HUES48 (cell line): Measurements from ENCODE around the gene EFNB3.

Experiments used
- H3K27ac ChIP-seq: one replicate; pipeline ENCODE4 v1.7.0; 2013; ENCODE audit warnings: low read depth, low read length, inconsistent platforms
- H3K27me3 ChIP-seq: 2 replicates; pipeline ENCODE4 v1.6.1; 2013; ENCODE audit warnings: mild to moderate bottlenecking, low read length; ENCODE audit not compliant: control insufficient read depth, insufficient read depth
- H3K36me3 ChIP-seq: 2 replicates; pipeline ENCODE4 v1.6.1; 2013; ENCODE audit warnings: low read length; ENCODE audit not compliant: control insufficient read depth, insufficient read depth
- H3K4me1 ChIP-seq: 2 replicates; pipeline ENCODE4 v1.6.1; 2013; ENCODE audit warnings: mild to moderate bottlenecking, low read length; ENCODE audit not compliant: control insufficient read depth, insufficient read depth
- H3K4me3 ChIP-seq: 2 replicates; pipeline ENCODE4 v1.5.1; 2013; ENCODE audit warnings: mild to moderate bottlenecking, low read depth, low read length
- H3K9ac ChIP-seq: 2 replicates; pipeline ENCODE4 v1.6.1; 2013; ENCODE audit warnings: mild to moderate bottlenecking, low read depth, low read length, moderate library complexity
- H3K9me3 ChIP-seq: 2 replicates; pipeline ENCODE4 v1.6.1; 2013; ENCODE audit warnings: low read length; ENCODE audit not compliant: control insufficient read depth, insufficient read depth

Gene EFNB3

DNA sequence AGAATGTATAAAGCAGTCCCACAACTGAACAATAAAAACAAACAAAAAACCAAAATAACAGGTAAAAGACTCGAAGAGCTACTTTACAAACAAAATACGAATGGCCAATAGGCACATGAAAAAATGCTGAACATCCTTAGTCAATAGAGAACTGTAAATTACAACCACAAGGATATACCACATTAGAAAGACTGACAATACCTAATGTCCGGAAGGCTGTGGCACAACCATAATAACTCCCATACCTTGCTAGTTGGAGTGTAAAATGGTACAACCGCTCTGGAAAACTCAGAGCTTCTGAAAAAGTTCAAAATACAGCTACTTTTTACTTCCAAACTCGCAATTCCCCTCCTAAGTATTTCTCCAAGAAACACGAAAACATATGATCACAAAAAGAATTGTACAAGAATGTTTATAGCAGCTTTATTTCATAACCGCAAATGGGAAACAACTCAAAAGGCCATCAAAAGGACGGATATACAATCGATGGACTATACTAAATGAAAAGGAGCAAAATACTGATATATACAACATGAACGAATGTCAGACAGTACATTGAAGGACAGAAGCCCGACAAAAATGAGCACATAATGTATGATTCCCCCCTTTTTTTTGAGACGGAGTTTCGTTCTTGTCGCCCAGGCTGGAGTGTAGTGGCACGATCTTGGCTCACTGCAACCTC is 20.0 kb upstream of the EFNB3 start:
- Histone ChIP-seq H3K9ac (peak overlapping the region; percentile 98), H3K4me1 (peaks cover 14% of the 10 kb centered on the region), H3K27ac (peak overlapping the region; percentile 99), H3K36me3 (peaks cover 20% of the 10 kb centered on the region), H3K9me3 (no peaks in the 10 kb centered on the region), H3K27me3 (no peaks in the 10 kb centered on the region), H3K4me3 (peak overlapping the region; percentile 97)

DNA sequence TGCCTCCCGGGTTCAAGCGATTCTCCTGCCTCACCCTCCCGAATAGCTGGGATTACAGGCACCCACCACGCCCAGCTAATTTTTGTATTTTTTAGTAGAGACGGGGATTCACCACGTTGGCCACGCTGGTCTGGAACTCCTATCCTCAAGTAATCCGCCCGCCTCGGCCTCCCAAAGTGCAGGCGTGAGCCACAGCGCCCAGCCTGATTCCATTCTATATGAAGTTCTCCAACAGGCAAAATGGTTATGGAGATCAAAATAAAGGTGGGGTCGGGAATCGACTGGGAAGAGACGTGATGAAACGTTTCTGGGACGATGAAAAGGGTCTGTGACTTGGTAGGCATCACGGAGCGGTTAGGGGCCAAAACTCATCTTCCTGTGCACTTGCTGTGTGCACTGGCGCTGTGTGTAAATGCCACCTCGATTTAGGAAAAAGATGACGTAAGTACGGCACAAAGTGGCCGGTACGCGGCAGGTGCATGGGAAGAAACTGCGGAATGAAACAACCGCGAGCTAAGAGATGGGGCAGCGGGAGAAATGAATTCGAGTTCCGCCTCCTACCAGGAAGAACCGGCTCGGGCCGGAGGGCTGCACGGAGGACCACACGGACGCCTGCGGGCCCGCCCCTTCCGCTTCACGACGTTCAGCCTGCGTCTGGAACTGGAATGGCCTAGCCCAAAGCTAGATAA is 19.3 kb upstream of the EFNB3 start:
- H3K9ac ChIP-seq: peak overlapping the region; percentile 98
- H3K27me3 ChIP-seq: no peaks in the 10 kb centered on the region
- peak overlapping the region; percentile 97 for H3K4me3 ChIP-seq
- peak overlapping the region; percentile 99 for H3K27ac ChIP-seq
- H3K9me3 ChIP-seq: no peaks in the 10 kb centered on the region
- peaks cover 14% of the 10 kb centered on the region for H3K4me1 ChIP-seq
- H3K36me3 ChIP-seq: peaks cover 26% of the 10 kb centered on the region

DNA sequence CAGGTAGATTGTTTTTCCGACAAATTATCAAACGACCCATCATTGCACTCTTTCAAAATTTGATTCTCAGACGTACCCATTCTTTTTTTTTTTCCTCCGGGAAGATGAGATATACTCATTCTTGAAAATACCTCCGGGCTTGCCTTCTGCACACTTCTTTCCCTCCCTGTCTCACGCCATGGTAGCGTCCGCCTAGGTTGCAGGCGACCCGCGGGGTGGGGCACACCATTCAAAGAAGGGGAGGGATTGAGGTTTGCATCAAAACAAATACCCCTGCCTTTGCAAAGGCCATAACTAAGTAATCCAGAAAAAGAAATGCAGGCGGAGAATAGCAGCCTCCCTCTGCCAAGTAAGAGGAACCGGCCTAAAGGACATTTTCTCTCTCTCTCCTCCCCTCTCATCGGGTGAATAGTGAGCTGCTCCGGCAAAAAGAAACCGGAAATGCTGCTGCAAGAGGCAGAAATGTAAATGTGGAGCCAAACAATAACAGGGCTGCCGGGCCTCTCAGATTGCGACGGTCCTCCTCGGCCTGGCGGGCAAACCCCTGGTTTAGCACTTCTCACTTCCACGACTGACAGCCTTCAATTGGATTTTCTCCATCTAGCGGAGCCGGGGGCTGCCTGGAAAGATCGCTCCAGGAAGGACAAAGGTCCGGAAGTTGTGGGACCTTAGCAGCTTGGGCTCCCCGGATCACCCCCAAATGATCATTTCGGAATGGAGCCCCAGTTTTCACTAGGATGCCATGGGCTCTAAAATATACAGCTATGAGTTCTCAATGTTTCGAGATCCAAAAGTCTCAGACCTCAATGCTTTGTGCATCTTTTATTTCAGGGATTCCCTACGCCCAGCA is 18.6 kb upstream of the EFNB3 start:
- Histone ChIP-seq H3K9ac (peak overlapping the region; percentile 98), H3K27me3 (no peaks in the 10 kb centered on the region), H3K4me3 (peak overlapping the region; percentile 97), H3K27ac (peak overlapping the region; percentile 99), H3K36me3 (peaks cover 26% of the 10 kb centered on the region), H3K4me1 (peaks cover 14% of the 10 kb centered on the region), H3K9me3 (no peaks in the 10 kb centered on the region)

DNA sequence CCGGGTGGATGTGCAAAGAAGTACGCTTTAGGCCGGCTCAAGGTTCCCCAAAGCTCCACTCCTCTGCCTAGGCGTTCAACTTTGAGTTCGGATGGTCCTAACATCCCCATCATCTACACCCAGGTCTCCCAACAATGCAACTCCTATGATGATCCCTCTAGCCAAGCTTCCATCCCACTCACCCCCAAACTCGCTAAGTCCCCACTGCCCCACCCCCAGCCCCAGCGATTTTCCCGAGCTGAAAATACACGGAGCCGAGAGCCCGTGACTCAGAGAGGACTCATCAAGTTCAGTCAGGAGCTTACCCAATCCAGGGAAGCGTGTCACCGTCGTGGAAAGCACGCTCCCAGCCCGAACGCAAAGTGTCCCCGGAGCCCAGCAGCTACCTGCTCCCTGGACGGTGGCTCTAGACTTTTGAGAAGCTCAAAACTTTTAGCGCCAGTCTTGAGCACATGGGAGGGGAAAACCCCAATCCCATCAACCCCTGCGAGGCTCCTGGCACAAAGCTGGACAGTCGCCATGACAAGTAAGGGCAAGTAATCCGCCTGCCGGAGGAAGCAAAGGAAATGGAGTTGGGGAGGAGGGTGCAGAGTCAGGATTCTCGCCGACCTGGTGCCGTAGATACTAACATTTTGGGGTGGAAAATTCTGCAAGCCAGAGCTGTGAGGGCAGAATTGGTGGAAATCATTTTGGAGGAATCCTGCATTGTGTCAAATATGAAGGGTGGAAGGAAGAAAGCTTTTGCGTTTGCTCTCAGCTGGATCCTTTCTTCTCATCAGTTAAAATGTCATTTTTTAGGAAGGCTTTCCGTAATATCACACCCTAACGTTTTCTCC is 17.7 kb upstream of the EFNB3 start, which contains the start of gene TP53:
Gene TP53, minus strand, starts transcription at position 419 of the 836 bp plus-strand sequence. CDS start 10,896 bp downstream, outside the sequence.
- H3K27ac ChIP-seq: peak within 1 kb of the TSS; percentile 99
- H3K4me1 ChIP-seq: peaks cover 14% of the 10 kb centered on the region
- peak within 1 kb of the TSS; percentile 98 for H3K9ac ChIP-seq
- H3K9me3 ChIP-seq: no peaks in the 10 kb centered on the region
- no peaks in the 10 kb centered on the region for H3K27me3 ChIP-seq
- peak within 1 kb of the TSS; percentile 97 for H3K4me3 ChIP-seq
- H3K36me3 ChIP-seq: peaks cover 26% of the 10 kb centered on the region

DNA sequence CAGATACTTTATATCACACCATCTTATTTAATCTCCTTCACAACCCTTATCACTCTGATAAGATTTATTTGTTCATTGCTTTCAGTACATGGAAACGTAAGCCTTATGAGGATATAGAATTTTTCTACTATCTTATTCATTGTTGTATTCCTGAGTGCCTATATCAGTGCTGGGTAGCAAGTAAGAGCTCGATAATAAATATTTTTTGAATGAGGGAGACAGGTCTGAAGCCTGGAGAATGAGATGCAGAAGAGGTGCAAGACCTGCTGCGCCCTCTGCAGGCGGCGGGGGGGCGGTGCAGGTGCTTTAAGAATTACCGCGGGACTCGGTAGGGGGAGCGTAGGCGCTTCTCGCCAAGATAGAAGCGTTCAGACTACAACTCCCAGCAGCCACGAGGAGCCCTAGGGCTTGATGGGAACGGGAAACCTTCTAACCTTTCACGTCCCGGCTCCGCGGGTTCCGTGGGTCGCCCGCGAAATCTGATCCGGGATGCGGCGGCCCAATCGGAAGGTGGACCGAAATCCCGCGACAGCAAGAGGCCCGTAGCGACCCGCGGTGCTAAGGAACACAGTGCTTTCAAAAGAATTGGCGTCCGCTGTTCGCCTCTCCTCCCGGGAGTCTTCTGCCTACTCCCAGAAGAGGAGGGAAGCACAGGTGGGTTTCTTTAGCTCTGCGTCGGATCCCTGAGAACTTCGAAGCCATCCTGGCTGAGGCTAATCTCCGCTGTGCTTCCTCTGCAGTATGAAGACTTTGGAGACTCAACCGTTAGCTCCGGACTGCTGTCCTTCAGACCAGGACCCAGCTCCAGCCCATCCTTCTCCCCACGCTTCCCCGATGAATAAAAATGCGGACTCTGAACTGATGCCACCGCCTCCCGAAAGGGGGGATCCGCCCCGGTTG is 16.8 kb upstream of the EFNB3 start, which contains the start of gene WRAP53:
Gene WRAP53, plus strand, starts transcription at position 570 of the 900 bp plus-strand sequence. Its CDS starts 172 bp downstream, at position 742.
- H3K27ac ChIP-seq: peak within 1 kb of the TSS; percentile 99
- H3K36me3 ChIP-seq: peaks cover 30% of the 10 kb centered on the region
- no peaks in the 10 kb centered on the region for H3K9me3 ChIP-seq
- H3K9ac ChIP-seq: peak within 1 kb of the TSS; percentile 98
- H3K4me3 ChIP-seq: peak within 1 kb of the TSS; percentile 97
- H3K4me1 ChIP-seq: peaks cover 14% of the 10 kb centered on the region
- no peaks in the 10 kb centered on the region for H3K27me3 ChIP-seq

DNA sequence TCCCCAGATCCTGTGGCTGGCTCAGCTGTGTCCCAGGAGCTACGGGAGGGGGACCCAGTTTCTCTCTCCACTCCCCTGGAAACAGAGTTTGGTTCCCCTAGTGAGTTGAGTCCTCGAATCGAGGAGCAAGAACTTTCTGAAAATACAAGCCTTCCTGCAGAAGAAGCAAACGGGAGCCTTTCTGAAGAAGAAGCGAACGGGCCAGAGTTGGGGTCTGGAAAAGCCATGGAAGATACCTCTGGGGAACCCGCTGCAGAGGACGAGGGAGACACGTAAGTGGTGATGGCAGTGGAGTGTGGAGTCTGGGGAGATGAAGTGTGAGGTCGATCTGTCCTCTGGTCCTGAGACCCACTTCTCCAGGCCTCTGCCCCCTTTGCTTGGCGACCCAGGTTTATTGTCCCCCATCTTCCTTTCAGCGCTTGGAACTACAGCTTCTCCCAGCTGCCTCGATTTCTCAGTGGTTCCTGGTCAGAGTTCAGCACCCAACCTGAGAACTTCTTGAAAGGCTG is 16.1 kb upstream of the EFNB3 start:
- H3K9ac ChIP-seq: peak overlapping the region; percentile 57
- no peaks in the 10 kb centered on the region for H3K9me3 ChIP-seq
- peak overlapping the region; percentile 70 for H3K27ac ChIP-seq
- peaks cover 34% of the 10 kb centered on the region for H3K36me3 ChIP-seq
- no peaks in the 10 kb centered on the region for H3K27me3 ChIP-seq
- peaks cover 14% of the 10 kb centered on the region for H3K4me1 ChIP-seq
- peak overlapping the region; percentile 97 for H3K4me3 ChIP-seq

DNA sequence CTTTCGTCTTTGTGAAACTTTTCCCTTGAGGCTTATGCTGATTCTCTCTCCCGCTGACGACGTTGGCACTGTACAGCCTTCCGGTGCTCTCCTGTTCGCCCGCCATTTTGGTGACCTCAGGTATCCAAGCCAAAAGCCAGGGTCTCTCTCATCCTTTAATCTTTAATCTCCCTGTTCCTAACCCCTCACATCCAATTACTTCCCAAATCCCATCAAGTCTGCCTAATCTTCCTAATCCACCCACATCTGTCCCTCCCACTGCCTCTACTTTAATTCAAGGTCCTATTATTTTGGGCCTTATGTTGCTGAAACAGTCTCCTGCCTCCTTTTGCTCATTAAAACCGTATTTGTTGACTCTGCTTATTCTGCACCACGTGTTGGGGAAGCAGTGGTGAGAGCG is 9.4 kb upstream of the EFNB3 start:
- Histone ChIP-seq H3K9me3 (no peaks in the 10 kb centered on the region), H3K4me3 (no peak overlapping the region), H3K36me3 (peaks cover 26% of the 10 kb centered on the region), H3K4me1 (no peaks in the 10 kb centered on the region), H3K27me3 (no peaks in the 10 kb centered on the region), H3K9ac (no peak overlapping the region), H3K27ac (no peak overlapping the region)

DNA sequence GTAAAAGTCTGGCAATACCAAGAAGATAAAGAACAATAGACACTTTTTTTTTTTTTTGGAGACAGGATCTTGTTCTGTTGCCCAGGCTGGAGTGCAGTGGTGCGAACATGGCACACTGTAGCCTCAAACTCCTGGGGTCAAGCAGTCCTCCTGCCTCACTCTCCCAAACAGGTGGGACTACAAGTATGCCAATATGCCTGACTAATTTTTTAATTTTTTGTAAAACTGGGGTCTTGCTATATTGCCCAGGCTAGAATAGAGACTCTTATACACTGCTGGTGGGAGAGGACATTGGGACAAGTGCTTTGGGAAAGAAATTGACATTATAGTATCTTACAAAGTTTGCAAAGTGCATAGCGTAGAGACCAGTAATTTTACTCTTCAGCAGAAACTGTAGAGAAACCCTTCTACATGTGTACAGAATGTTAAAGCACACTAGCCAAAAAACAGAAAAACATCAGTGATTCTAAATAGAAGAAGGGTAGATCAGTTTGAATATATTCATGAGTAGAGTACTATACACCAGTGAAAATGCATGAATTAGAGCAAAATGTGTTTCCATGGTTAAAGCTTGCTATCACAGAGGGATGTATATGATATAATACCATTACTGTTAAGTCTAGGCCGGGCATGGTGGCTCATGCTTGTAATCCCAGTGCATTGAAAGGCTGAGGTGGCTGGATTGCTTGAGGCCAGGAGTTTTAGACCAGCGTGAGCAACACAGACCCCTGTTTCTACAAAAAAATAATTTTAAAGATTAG is 7.0 kb upstream of the EFNB3 start:
- Histone ChIP-seq H3K36me3 (peaks cover 39% of the 10 kb centered on the region), H3K4me3 (no peak overlapping the region), H3K4me1 (peaks cover 1% of the 10 kb centered on the region; the same call in 1 of the 2 replicates), H3K27me3 (no peaks in the 10 kb centered on the region), H3K27ac (no peak overlapping the region), H3K9ac (no peak overlapping the region), H3K9me3 (no peaks in the 10 kb centered on the region)

DNA sequence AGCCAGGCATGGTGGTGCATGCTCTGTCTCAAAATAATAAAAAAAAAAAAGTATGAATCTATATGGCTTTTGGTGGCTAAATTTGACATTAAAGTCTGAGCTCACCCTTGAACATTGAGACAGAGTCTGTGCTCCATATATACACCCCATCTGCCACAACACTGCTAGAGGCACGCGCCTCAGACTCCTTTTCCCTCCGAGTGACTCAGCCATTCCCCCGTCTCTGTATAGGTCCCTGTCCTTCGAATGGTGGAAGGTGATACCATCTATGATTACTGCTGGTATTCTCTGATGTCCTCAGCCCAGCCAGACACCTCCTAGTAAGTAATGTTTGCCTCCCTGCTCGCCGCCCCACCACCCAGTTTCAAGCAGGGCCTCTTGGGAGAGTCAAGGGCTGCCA is 4.5 kb upstream of the EFNB3 start:
- H3K36me3 ChIP-seq: peaks cover 24% of the 10 kb centered on the region; the same call in 1 of the 2 replicates
- peaks cover 6% of the 10 kb centered on the region for H3K27me3 ChIP-seq
- H3K27ac ChIP-seq: no peak overlapping the region
- H3K4me3 ChIP-seq: no peak overlapping the region
- H3K4me1 ChIP-seq: peaks cover 8% of the 10 kb centered on the region
- H3K9me3 ChIP-seq: no peaks in the 10 kb centered on the region
- H3K9ac ChIP-seq: no peak overlapping the region
